Raji (cell line): ENCODE results near the gene ENTPD2.

ENCODE experiments used
- POLR2A ChIP-seq: IDR thresholded peaks from 2 replicates; pipeline ENCODE4 v1.6.1; 2011; ENCODE audit warnings: low read depth, low read length, control low read depth; ENCODE audit not compliant: insufficient read depth

The ENTPD2 gene

GRCh38 chr9:137053944-137054931 is at the start of gene ENTPD2:
TSS of gene ENTPD2 (minus strand) at chr9:137054061. CDS start at chr9:137053997, 64 bp downstream.
- no peak for TF ChIP-seq POLR2A

GRCh38 chr9:137103206-137103999 is 49.5 kb upstream of the ENTPD2 start:
- no peak for TF ChIP-seq POLR2A

- TF ChIP-seq POLR2A: no peak
These were observed 45.4 kb upstream of the ENTPD2 start for GRCh38 chr9:137099231-137099630.

- TF ChIP-seq POLR2A: no peak
These were observed 44.1 kb upstream of the ENTPD2 start for GRCh38 chr9:137097761-137098462.

DNA sequence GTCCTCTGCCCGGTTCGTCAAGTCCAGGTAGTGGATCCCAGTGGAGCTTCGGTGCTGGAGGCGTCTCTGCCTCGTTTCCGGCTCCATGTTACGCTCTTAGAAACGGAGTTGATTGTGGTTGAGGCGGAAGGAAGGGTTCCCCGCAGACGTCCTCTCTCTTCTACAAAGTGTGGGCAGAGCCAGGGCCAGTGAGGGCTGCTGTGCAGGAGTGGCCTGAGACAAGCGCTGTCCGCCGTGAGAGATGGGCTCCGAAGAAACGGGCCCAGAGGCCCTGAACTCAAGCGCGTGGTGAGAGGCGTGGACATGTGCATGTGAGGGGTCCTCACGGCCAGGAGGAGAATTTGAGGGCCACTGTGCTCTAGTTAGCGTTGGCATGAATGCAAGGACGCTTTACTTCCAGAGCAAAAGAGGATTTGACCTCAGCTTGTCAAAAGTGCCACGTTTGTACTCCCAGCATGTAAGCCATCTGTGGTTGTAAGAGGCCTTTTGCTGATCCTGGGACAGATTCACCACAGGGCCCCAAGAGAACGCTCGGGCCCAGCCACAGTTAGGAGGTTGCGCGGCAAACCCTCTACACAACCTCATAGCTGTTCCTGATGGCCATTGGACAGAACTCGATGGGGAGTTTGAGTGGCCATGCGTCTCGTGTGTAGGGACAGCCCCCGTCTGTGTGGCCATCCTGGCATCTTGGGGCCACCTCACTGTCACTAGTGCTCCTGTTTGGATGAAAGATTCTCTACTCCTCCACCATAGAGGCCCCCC is 43.1 kb upstream of the ENTPD2 start:
- no peak for TF ChIP-seq POLR2A

DNA sequence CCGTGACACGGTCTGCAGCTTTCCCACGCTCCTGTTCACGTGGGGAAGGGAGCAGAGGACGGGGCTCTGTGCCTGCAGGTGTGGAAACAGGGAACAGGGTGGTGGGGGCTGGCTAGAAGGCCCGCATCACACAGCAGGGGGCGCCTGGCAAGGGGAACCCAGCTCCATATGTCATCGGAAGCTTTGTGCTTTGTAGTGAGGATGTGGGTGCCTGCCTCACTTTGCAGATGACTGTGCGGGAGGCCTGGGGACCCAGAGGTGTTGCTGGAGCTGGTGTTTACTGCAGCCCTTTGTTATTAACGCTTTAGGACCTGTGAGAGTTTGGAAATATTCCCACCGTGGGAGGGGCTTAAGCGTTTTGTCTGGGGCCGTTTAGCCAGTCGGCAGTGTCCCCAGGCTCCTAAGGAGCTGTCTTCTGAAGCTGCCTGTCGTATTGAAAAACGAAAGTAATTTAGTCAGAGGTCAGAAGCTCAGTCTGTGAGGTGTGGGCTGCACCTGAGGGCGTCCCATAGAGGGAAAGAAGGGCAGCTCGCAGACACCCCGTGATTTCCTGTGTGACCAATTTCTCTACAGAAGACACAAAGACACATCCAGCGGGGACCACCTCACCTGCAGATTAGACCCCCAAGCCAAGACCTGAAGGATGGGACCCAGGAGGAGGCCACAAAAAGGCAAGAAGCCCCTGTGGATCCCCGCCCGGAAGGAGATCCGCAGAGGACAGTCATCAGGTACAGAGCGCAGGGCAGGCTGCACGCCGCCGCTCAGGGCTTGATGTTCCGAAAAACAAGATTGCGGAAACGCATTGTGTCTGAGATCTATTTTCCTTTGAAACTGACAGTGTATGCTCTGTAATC is 42.0 kb upstream of the ENTPD2 start:
- no peak for TF ChIP-seq POLR2A

- TF ChIP-seq POLR2A: no peak
These were observed 35.5 kb upstream of the ENTPD2 start for GRCh38 chr9:137089232-137089947.

- no peak for TF ChIP-seq POLR2A
These were observed 34.3 kb upstream of the ENTPD2 start for GRCh38 chr9:137088121-137088520.

- TF ChIP-seq POLR2A: no peak
These were observed 33.6 kb upstream of the ENTPD2 start for GRCh38 chr9:137087409-137087925.

GRCh38 chr9:137086531-137087408 is 32.9 kb upstream of the ENTPD2 start, which contains the start of gene MAN1B1:
TSS of gene MAN1B1 (plus strand) at chr9:137086985. CDS start at chr9:137087000, 15 bp downstream.
- TF ChIP-seq POLR2A: peak; percentile 89

- TF ChIP-seq POLR2A: peak; percentile 46
These were observed 32.2 kb upstream of the ENTPD2 start for GRCh38 chr9:137085920-137086530.

- TF ChIP-seq POLR2A: 0 out of 2 replicates have a peak, but pooled peaks have one; percentile 29
These were observed 30.7 kb upstream of the ENTPD2 start for GRCh38 chr9:137084526-137084925.
